Measurements from ENCODE around the gene PDZD4.

- no peak for TF ChIP-seq SUZ12 (IDR thresholded peaks at IDR 0.05)
- no peak for TF ChIP-seq BHLHE40 (IDR thresholded peaks at IDR 0.05; ENCODE audit: borderline replicate concordance)
- TF ChIP-seq TARDBP (IDR thresholded peaks at IDR 0.05) = no peak
- TF ChIP-seq SP1 (IDR thresholded peaks at IDR 0.05) = no peak
- no peak for TF ChIP-seq FOXM1 (IDR thresholded peaks at IDR 0.05; ENCODE audit: borderline replicate concordance)
- no peak for TF ChIP-seq ELF4 (IDR thresholded peaks at IDR 0.05)
Measured at GRCh38 chrX:153861151-153861550, 30.8 kb upstream of the PDZD4 start.
